Right hindlimb (tissue), 1 donor: ENCODE measurements around the gene FAM32A.

Source experiments
- DNase-seq: peaks from one replicate; pipeline ENCODE4 v3.0.0-alpha.2; 2018

FAM32A gene

GRCh38 chr19:16226878-16227836 lies 41.9 kb downstream of the FAM32A start:
- DNase-seq, result no peak

GRCh38 chr19:16227837-16228636 lies 42.8 kb downstream of the FAM32A start:
- DNase-seq, result no peak

GRCh38 chr19:16228637-16229321 lies 43.6 kb downstream of the FAM32A start:
- DNase-seq, result no peak

- no peak for DNase-seq
Measured at GRCh38 chr19:16229322-16229641, 44.1 kb downstream of the FAM32A start.

- no peak for DNase-seq
Measured at GRCh38 chr19:16232127-16232526, 46.9 kb downstream of the FAM32A start.

- no peak for DNase-seq
Measured at GRCh38 chr19:16232568-16232967, 47.4 kb downstream of the FAM32A start.

- no peak for DNase-seq
Measured at GRCh38 chr19:16233081-16233776, 48.0 kb downstream of the FAM32A start.

GRCh38 chr19:16233836-16234551 lies 48.8 kb downstream of the FAM32A start:
- no peak for DNase-seq

- DNase-seq, result no peak
Measured at GRCh38 chr19:16234552-16235445, 49.6 kb downstream of the FAM32A start.

GRCh38 chr19:16235811-16236652 lies 50.8 kb downstream of the FAM32A start:
- no peak for DNase-seq
